Left ventricle myocardium superior (tissue), 1 donor: Measurements from ENCODE around the gene SULT4A1. TPM values are rescaled to one million over a fixed set of nuclear protein-coding genes. Genes with fewer than 3 reads are reported as not detected.
"Not testable (repeated sequence)": the region's sequence is repeated elsewhere in the genome, so short reads cannot be mapped to it uniquely, and the experiment has no call there.

Source experiments
- ATAC-seq: fragments of 200-7000 bp; cut with Tn5 transposase; one replicate; pipeline ENCODE4 v1.9.1; 2020; ENCODE audit warnings: mild to moderate bottlenecking, moderate library complexity
- DNase-seq: peaks from one replicate; pipeline ENCODE4 v3.0.0-alpha.2; 2020
- intact Hi-C: fragments of 100-400 bp; cut with micrococcal nuclease; formaldehyde crosslinking; loops from one replicate; pipeline ENCODE4 v1.11.0; 2022
- long read RNA-seq: library from polyadenylated mRNA; unstranded; transcript quantifications from one replicate; pipeline ENCODE4 v2.0.0, GENCODE V29; 2021
- total RNA-seq: library from RNA; stranded (reverse); fragmentation: NEBNext Ultra II Directional; extraction: Animal tissue kit (Norgen Biotek cat#: 25700); gene quantifications from one replicate; pipeline ENCODE4 v1.2.1, GENCODE V29; 2021
- donor health status: DM: no; HTN: yes; CAD: no; lungs with severe emphysema.

Gene SULT4A1, protein sequence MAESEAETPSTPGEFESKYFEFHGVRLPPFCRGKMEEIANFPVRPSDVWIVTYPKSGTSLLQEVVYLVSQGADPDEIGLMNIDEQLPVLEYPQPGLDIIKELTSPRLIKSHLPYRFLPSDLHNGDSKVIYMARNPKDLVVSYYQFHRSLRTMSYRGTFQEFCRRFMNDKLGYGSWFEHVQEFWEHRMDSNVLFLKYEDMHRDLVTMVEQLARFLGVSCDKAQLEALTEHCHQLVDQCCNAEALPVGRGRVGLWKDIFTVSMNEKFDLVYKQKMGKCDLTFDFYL
- 0.45 TPM for total RNA-seq
- long read RNA-seq, result 0 reads

DNA sequence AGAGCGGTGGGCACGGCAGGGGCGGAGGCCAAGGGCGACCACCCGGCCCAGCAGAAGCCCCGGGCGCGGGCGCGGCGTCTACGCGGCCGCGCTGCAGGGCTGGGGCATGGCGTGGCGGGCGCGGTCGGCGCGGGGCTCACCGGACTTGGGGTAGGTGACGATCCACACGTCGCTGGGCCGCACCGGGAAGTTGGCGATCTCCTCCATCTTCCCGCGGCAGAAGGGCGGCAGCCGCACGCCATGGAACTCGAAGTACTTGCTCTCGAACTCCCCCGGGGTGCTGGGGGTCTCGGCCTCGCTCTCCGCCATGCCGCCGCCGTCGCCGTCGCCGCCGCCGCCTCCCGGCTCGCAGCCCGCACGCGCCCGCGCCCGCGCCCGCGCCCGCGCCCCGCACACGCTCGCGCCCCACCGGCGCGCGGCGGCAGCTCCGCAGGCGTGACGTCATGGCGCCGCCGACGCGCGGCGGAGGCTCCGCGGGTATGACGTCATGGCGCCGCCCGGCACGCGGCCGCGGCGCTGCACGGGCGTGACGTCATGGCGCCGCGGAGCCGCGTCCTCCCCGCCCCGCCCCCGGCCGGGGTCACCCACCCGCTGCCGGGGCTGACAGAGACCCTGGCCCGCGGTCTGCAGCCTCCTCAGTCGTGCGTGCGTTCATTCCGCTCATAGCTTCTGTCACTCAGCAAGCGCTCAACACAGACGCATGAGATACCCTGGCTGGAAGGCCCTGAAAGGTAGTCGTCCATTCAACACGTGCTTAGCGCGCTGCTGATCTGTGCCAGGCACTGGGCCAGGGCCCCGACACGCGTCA, at the start of gene SULT4A1:
Gene SULT4A1, minus strand, starts transcription at position 440 of the 808 bp plus-strand sequence. Its CDS starts 131 bp downstream, at position 309.
- peak; percentile 32 for DNase-seq
- no peak for ATAC-seq
- intact Hi-C loops, result no loop called here

DNA sequence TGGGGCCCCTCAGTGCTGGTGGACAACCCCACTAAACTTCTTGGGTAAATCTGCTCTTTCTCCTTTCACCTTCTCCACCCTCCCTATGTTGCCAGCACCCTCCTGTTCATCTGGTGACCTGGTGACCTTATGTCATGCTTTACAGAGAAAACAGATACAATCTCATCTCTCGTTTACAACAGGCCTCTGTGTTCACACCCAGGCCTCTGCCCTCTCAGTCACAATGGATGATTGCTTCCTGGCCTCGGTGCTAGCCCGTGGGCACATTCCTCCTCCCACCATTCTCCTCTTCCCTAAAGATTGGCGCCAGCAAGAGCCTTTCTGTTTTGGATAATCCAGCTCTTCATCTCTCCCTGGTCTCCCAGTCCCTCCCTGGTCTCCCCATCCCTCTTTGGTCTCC, 49.0 kb upstream of the SULT4A1 start:
- DNase-seq (no peak), ATAC-seq (no peak)
- intact Hi-C loops, result no loop called here

DNA sequence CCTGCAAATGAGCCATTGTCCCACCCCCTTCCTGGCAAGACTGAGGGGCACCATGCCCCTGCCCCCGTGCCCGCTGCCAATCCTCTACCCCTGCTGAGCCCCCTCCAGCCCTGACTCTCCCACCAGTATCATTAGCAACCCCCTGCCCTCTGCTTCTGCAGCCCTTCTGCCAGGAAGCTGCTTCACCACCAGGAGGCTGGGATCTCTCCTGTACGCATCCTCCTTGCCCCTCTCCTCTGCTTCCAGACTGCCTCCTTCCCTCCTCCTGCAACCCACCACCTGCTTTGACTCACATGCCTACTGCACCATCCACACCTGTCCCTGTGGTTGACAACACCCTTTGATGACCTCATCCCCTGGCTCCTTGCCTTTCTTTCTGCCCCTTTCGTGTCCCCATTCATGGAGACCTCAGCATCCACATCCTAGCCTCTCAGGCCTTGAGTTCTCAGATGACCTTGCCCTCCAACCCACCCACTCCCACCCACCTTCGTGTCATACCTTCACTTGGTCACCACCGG, 47.9 kb upstream of the SULT4A1 start:
- DNase-seq (no peak), ATAC-seq (no peak)
- intact Hi-C loops, result no loop called here

DNA sequence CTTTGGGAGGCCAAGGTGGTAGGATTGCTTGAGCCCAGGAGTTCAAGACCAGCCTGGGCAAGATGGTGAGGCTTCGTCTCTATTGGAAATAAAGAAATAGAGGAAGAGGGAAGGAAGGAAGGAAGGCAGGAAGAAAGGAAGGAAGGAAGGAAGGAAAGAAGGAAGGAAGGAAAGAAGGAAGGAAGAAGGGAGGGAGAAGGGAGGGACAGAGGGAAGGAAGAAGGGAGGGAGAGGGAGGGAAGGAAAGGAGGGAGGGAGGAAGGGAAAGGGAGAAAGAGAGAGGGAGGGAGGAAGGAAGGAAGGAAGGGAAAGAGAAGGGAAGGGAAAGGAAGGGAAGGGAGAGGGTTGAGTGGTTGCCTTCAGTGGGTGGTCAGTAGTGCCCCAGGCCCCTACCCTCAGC, 47.4 kb upstream of the SULT4A1 start:
- ATAC-seq (no peak), DNase-seq (no peak)
- intact Hi-C loops, result no loop called here

DNA sequence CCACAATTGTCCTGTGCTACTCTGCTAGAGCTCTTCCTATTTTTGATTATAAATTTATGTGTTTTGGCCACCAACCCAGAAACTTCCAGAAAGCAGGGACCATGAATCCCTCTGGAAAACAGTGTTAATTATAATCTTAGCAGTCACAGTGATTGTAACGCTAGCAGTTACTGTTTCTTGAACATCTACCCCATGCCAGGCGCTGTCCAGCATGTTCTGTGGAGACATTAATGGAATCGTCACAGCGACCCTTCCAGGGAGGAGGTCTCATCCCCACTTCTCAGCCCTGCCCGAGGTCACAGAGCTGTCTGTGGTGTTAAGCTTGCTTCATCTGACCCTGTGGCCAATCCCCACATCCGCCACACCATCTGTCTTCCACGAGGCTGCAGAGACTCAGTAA, 43.4 kb upstream of the SULT4A1 start:
- DNase-seq (no peak), ATAC-seq (no peak)
- intact Hi-C loops, result no loop called here

DNA sequence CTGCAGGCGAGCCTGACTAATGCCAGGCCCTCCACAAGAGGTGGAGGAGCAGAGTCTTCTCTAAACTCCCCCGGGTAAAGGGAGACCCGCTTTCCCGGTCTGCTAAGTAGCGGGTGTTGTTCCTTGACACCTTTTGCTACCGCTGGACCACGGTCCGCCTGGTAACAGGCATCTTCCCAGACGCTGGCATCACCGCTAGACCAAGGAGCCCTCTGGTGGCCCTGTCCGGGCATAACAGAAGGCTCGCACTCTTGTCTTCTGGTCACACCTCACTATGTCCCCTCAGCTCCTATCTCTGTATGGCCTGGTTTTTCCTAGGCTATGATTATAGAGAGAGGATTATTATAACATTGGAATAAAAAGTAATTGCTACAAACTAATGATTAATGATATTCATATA, 42.1 kb upstream of the SULT4A1 start:
- intact Hi-C loops, ATAC-seq: not testable (repeated sequence)
- DNase-seq, result peak; percentile 59

DNA sequence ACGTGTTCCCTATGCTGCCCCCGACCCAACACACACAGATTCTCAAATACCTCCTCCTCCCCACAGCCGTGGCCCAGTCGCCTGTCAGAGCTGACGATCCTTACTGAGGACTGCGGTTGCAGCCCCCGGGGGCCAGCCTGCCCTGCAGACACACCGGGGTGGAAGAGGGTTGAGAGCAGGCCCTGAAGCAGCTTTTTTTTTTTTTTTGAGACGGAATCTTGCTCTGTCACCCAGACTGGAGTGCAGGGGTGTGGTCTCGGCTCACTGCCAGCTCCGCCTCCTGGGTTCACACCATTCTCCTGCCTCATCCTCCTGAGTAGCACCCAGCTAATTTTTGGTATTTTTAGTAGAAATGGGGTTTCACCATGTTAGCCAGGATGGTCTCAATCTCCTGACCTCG, 40.7 kb upstream of the SULT4A1 start:
- ATAC-seq, intact Hi-C loops, DNase-seq: not testable (repeated sequence)

DNA sequence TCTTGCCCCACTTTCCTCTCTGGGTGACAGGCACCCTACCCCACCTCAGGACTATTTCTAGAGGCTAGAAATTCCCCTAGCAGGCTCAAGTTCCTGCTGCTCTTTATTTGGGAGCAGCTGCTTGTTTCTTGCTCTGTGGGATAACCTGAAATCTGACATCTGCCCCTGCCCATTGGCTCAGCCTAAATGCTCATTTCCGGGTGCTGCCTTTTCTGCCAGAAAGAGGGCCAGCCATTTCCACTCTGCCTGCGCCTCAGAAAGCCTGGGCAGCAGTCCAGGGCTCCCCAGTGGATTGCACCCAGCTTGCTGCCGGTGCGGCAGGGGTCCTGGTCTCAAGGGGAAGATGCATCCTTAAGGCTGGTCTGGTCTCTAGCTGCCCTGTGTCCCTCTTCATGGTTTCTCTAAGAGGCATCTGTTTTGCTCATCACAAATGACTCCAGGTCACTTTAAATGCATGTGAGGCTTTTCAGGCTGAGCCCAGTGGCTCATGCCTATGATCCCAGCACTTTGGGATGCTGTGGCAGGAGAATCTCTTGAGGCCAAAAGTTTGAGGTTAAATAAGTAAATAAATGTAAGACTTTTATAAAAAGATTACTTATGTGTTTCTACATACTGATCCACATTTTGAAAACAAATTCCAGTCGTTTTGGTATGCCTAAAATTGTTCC, 39.8 kb upstream of the SULT4A1 start:
- DNase-seq (no peak), ATAC-seq (peak; percentile 26)
- intact Hi-C loops, result no loop called here

DNA sequence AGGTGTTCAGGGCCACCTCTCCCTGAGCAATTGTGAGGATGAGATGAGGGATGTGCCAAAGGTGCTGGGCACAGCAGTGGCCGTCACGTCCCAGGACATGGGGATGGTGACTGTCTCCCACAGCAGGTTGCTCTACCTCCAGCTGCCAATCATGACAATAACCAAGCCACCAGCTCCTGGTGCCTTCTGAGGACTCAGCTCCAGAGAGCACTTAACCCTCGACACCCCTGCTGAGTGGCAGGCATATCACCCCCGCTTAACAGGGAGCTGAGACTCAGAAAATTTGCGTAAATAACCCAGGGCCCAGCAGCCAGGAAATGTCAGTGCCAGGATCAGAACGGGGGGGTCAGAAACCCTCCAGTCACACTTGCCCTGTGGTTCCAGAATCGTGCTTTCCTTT, 37.9 kb upstream of the SULT4A1 start:
- intact Hi-C loops, result no loop called here
- no peak for DNase-seq
- ATAC-seq, result no peak

DNA sequence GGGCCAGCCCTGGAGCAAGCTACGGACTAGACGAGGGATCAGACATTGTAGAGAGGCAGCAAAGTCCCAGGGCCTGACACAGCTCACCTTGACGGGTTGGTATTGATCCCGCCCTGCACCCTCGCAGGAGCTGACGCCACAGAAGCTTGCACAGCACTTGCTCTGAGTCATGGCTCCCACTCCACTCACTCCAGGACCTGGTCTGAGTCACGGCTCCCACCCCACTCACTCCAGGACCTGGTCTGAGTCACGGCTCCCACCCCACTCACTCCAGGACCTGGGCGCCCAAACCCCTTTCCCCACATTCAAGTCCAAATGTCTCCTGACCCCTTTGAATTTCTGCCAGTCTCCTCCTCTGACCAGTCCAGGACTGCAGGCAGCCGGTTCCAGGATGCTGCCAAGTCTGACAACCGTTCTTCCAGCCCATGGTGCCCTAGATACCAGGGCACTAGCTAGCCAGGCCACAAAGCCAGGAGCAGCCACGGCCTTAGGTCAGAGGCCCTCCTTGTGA, 35.5 kb upstream of the SULT4A1 start:
- DNase-seq (no peak), ATAC-seq (no peak)
- intact Hi-C loops, result no loop called here

DNA sequence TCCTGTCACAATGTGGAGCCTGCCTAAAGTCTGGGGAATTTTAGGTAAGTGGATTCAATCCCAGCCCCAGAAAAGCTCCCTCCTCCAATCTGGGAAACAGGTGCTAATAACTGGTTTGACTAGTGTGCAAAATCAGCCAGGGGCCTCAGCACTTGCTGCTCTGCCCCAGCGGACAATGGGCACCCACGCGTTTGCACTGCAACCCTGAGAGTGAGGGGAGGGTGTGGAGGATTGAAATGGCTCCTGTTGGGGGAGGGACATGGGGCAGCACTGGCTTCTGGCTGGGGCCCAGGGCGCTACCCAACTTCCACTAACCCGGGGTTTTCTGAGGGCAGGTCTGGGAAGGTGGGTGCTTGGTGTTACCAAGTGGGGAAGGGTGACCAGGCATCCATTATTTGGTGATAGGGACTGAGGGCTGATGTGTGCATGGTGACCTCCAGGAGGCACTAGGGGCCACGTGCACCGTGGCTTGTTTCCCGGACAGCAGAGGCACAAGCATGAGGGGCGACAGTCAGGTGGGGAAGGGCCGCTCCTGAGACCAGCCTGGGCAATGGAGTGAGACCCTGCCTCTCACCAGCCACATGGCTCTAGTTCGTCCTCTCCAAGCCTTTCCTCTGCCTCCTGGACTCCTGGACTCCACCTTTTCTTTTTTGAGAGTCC, 33.8 kb upstream of the SULT4A1 start:
- no peak for DNase-seq
- ATAC-seq, result no peak
- intact Hi-C loops, result no loop called here

DNA sequence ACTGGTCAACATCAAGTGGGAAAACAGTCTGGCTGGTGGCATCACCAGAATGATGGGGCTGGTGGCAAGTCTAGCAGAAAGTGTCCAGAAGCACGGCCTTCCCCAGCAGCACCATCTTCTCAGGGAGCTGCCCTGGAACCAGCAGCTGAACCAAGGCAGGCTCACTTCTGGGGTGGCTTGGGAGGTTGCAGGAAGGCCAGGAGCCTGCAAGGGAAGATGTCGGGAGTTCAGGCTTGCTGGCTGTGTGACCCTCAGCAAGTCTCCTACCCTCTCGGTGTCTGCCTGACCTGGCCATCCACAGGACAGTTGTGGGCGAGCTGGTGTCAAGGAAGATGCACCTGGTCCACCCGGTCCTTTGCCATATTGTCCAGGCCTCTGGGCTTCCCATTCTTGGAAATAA, 31.8 kb upstream of the SULT4A1 start:
- ATAC-seq, result no peak
- intact Hi-C loops, result no loop called here
- no peak for DNase-seq

DNA sequence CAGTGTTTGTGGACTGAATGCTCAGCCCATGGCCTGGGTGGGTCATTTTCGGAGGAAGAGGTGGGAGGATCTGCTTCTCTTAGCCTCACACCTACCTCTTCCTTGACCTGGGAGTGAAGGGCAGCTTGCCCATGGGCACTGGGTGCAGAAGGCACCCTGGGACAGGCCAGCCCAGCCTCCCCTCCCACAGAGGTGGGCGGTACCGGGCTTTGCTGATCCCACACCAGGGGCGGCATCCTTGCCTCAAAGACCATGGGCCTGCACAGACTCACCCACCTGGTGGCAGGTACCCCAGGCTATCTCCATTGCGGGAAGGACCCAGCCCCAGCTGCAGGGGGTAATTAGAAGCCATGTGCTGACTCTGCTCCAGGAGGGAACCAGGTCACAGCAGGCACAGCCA, 31.0 kb upstream of the SULT4A1 start:
- intact Hi-C loops, result no loop called here
- DNase-seq (no peak), ATAC-seq (no peak)

DNA sequence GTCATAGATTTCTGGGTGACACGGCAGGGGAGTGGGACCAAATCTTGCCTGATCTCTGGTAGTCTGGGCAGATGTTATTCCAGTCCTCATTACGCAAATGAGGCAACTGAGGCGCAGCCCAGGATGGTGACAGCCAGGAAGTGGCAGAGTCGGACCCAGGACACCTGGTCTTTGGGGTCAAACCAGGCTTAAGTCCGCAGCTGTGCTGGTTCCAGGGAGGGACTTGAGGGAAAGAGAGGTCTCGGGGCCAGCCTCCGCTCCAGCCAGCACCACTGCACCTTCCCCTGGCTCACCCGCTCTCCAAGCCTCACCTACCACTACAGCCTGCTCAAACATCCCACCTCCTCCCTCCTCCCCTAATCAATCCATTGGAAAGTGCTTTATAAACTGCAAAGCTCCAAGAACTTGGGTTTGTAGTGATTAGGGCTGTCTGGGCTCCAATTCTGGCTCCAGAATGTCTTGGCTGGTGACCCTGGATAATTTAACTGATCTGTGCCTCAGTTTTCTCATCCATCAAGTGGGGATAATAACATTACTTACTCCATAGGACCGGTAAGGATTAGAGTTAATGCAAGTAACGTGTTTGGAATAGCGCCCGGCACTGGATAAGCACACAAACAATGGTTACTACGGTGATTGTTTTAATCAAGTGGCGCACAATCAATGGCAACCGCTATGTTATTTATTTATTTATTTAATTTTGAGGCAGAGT, 30.0 kb upstream of the SULT4A1 start:
- DNase-seq (no peak), ATAC-seq (no peak)
- intact Hi-C loops, result no loop called here

DNA sequence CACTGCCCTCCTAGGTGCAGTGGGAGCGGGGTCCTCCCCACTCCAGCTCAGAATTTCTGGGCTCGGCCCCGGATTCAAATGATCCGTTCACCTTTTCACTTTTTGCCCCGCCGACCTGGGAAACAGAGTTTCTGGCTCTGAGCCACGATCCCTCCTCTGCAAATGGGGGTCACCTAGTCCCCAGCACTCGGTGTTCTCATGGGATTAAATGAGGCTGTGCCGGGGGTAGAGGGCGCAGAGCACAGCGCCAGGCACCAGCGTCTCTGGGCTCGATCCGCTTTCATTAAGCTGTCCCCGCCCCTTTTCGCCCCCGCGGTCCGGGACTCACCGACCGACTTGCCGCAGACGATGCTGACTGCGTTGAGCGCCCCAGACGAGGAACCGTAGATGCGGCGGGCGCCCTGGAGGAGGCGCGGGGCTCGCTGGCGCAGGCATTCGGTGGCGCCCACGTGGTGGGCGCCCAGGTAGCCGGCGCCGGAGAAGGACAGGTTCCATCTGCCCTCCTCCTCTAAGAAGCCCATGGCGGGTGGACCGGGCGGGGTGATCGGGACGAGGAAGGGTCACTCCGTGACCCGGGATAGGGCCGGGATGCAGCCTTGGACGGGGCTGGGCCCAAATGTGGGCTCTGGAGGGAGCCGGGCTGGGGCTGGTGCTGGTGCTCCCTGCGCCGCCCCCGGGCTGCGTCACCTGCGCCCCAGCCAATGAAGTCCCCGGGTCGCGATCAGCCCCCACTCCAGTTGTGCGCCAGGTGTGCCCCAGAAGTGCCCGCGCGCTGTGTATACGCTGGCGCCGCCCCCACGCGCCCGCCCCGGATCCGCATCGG, 29.3 kb upstream of the SULT4A1 start, which contains the start of gene PNPLA5:
Gene PNPLA5, minus strand, starts transcription at position 654 of the 823 bp plus-strand sequence. Its CDS starts 133 bp downstream, at position 521.
- intact Hi-C loops, result no loop called here
- no peak for ATAC-seq

DNA sequence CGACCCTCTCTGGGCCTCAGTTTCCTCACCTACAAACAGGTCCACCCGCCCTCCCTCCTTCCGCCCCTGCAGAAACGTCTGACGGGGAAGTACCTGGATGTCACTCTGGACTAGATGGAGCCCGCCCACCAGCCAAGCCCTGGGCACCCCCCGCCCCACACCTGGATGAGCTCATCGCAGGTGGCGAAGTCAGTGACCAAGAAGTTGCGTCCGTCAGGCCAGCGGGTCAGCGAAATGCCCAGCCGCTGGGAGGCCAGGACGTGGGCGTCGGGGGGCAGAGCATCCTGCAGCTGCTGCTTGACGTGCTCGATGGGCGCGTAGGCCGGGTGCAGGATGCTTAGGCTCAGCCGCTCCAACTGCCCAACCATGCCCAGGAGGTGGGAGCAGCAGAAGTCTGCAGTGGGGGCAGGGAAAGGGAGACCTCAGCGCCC, 28.6 kb upstream of the SULT4A1 start:
- DNase-seq, result no peak
- intact Hi-C loops, result no loop called here
- no peak for ATAC-seq

More for the DNA sequence above, 29.3 kb upstream of the SULT4A1 start, which contains the start of gene PNPLA5:
- DNase-seq, result no peak

DNA sequence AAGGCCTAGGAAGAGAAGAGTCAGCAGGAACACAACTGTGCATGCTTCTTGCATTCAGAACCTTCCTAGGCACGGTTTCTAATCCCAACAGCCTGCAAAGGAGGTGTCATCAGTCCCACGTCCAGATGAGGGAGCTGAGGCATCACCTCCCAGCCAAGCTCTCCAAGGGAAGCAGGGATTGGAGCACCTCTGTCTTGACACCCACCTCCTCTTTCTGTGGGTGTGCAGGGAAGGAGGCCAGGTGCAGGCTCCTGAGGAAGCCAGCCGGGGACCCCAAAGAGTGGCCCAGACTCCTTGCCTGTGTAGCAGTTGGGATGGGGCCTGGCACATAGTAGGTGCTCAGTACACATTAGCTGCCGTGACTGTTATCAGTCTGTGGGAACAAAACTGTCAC, 27.5 kb upstream of the SULT4A1 start:
- ATAC-seq (no peak), DNase-seq (no peak)
- intact Hi-C loops, result no loop called here
